ENCODE measurements around the gene ANKRD27. TPM values are rescaled to one million over a fixed set of nuclear protein-coding genes. Genes with fewer than 3 reads are reported as not detected.
"Not testable (repeated sequence)": the region's sequence is repeated elsewhere in the genome, so short reads cannot be mapped to it uniquely, and the experiment has no call there.

The ANKRD27 gene
- total RNA-seq, 2 experiments from 2014 or later = 36.6 to 37.0 TPM

GRCh38 chr19:32599736-32600157, 75.2 kb downstream of the ANKRD27 start:
- ChIA-PET CTCF (interaction anchor here (0.5 to 3.0 kb wide), 12 partner anchors 12 to 682 kb away, joined by 3 to 23 read pairs (median 3); partner anchors contain the start of genes GPATCH1 and RGS9BP), POLR2A (no interaction called here)
- peaks cover 40% of the 10 kb centered on the region for H3K36me3 Mint-ChIP-seq (ENCODE audit: low read depth)
- H3K27me3 Mint-ChIP-seq = no peaks in the 10 kb centered on the region
- peak; percentile 62 for DNase-seq
- H3K9me3 Mint-ChIP-seq (ENCODE audit: low read depth) = no peaks in the 10 kb centered on the region
- no peak overlapping the region for H3K4me3 Mint-ChIP-seq
- intact Hi-C loops (cut with DNase I, micrococcal nuclease) = loop anchor here (2.0 to 5.0 kb wide), 3 partner anchors 75 to 518 kb away; partner anchors contain the start of genes ANKRD27 (in 2 of the 2), RGS9BP (in 2 of the 2) and NUDT19 (in 1 of the 2)
- ATAC-seq = peak; percentile 66
- no peak overlapping the region for H3K27ac Mint-ChIP-seq
- H3K4me1 Mint-ChIP-seq = peaks cover 7% of the 10 kb centered on the region

DNA sequence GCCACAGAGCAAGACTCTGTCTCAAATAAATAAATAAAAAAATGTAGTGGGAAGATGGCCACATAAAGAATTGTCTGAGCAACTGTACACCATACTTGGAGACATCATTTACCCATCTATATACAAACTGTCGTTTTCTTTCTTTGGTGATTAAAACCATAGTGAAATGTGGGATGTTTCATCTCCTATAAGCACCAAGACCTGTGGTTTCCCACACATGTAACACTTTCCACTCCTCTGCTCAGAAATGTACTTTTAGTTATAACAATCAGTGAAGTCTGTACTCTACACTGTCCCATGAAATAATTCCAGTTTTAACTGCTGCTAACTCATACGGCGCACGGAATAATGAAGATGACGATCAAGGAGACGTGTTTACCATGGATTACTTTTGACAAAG, 75.7 kb downstream of the ANKRD27 start:
- intact Hi-C loops (cut with DNase I, micrococcal nuclease) = loop anchor here (2.0 to 5.0 kb wide), 3 partner anchors 76 to 518 kb away; partner anchors contain the start of genes ANKRD27 (in 2 of the 2), RGS9BP (in 2 of the 2) and NUDT19 (in 1 of the 2)
- H3K36me3 Mint-ChIP-seq (ENCODE audit: low read depth) = peaks cover 42% of the 10 kb centered on the region
- ChIA-PET POLR2A (no interaction called here), CTCF (interaction anchor here (0.9 to 3.0 kb wide), 7 partner anchors 13 to 370 kb away, joined by 3 to 23 read pairs (median 4); partner anchors contain the start of gene RGS9BP)
- DNase-seq (peak; percentile 9), ATAC-seq (peak; percentile 73)
- H3K4me1 Mint-ChIP-seq = peaks cover 7% of the 10 kb centered on the region
- no peak overlapping the region for H3K27ac Mint-ChIP-seq
- no peaks in the 10 kb centered on the region for H3K9me3 Mint-ChIP-seq (ENCODE audit: low read depth)
- no peak overlapping the region for H3K4me3 Mint-ChIP-seq
- H3K27me3 Mint-ChIP-seq = no peaks in the 10 kb centered on the region

DNA sequence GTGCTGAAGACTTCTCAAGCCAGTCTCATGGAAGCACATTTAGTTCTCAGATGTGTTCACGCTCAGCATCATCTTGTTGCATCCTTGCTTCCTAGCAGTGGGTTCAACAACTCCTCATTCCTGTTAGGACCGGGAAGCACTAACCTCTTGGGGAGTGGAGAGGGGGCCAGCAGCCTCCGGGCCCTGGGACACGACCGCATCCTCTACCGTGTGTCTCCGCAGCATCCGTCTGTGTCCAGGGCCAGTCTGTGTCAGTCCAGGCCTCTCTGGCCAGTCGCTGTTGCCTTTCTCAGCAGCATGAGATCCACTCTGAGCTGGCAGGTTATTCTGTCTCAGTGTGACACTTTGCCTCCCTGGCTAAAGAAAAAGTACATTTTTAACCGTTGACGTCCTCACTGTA, 77.0 kb downstream of the ANKRD27 start:
- DNase-seq (no peak), ATAC-seq (no peak)
- ChIA-PET CTCF (interaction anchor here (1.0 to 1.1 kb wide), 2 partner anchors 14 to 151 kb away, joined by 3 to 6 read pairs; no protein-coding TSS in a partner anchor), POLR2A (no interaction called here)
- H3K9me3 Mint-ChIP-seq (ENCODE audit: low read depth) = no peaks in the 10 kb centered on the region
- peaks cover 7% of the 10 kb centered on the region for H3K4me1 Mint-ChIP-seq
- H3K4me3 Mint-ChIP-seq = no peak overlapping the region
- no peak overlapping the region for H3K27ac Mint-ChIP-seq
- H3K36me3 Mint-ChIP-seq (ENCODE audit: low read depth) = peaks cover 50% of the 10 kb centered on the region
- intact Hi-C loops (cut with DNase I, micrococcal nuclease) = loop anchor here (2.0 to 5.0 kb wide), 3 partner anchors 77 to 519 kb away; partner anchors contain the start of genes ANKRD27 (in 2 of the 2), RGS9BP (in 2 of the 2) and NUDT19 (in 1 of the 2)
- no peaks in the 10 kb centered on the region for H3K27me3 Mint-ChIP-seq

DNA sequence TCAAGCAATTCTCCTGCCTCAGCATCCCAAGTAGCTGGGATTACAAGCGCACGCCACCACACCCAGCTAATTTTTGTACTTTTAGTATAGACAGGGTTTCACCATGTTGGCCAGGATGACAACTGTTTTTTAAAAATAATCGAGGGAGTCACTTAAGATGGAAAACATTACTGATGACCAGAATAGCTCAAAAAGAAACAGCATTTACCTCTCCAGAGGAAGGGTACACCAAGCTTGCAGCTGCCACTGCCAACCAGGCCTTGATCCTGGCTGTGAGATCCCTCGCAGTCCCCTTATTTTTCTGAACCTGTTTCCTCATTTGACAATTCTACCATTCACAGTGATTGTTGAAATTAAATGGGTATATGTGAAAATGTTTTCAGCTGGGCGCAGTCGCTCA, 79.5 kb downstream of the ANKRD27 start:
- DNase-seq (no peak), ATAC-seq (no peak)
- Mint-ChIP-seq H3K27me3 (no peaks in the 10 kb centered on the region), H3K4me1 (peaks cover 7% of the 10 kb centered on the region), H3K27ac (no peak overlapping the region), H3K36me3 (ENCODE audit: low read depth) (peaks cover 63% of the 10 kb centered on the region), H3K4me3 (no peak overlapping the region), H3K9me3 (ENCODE audit: low read depth) (no peaks in the 10 kb centered on the region)
- ChIA-PET POLR2A (interaction anchor here (1.0 kb wide), 1 partner anchor 15 kb away, joined by 3 read pairs; no protein-coding TSS in a partner anchor), CTCF (no interaction called here)
- intact Hi-C loops (cut with DNase I, micrococcal nuclease) = loop anchor here in 1 of 2 experiments (5.0 kb wide), 2 partner anchors 97 to 522 kb away; partner anchors contain the start of gene NUDT19

GRCh38 chr19:32594021-32594420, 81.0 kb downstream of the ANKRD27 start:
- Mint-ChIP-seq H3K9me3 (ENCODE audit: low read depth) (no peaks in the 10 kb centered on the region), H3K36me3 (ENCODE audit: low read depth) (peaks cover 61% of the 10 kb centered on the region), H3K4me3 (no peak overlapping the region), H3K27ac (peak overlapping the region; percentile 13), H3K4me1 (no peaks in the 10 kb centered on the region), H3K27me3 (no peaks in the 10 kb centered on the region)
- DNase-seq (no peak), ATAC-seq (no peak)
- CTCF ChIA-PET = no interaction called here
- POLR2A ChIA-PET = no interaction called here
- intact Hi-C loops (cut with DNase I, micrococcal nuclease) = no loop called here

DNA sequence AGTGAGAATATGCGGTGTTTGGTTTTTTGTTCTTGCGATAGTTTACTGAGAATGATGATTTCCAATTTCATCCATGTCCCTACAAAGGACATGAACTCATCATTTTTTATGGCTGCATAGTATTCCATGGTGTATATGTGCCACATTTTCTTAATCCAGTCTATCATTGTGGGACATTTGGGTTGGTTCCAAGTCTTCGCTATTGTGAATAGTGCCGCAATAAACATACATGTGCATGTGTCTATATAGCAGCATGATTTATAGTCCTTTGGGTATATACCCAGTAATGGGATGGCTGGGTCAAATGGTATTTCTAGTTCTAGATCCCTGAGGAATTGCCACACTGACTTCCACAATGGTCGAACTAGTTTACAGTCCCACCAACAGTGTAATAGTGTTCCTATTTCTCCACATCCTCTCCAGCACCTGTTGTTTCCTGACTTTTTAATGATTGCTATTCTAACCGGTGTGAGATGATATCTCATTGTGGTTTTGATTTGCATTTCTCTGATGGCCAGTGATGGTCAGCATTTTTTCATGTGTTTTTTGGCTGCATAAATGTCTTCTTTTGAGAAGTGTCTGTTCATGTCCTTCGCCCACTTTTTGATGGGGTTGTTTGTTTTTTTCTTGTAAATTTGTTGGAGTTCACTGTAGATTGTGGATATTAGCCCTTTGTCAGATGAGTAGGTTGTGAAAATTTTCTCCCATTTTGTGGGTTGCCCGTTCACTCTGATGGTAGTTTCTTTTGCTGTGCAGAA, 87.1 kb downstream of the ANKRD27 start:
- H3K27me3 Mint-ChIP-seq; H3K4me3 Mint-ChIP-seq; H3K27ac Mint-ChIP-seq; intact Hi-C loops (cut with DNase I, micrococcal nuclease); CTCF ChIA-PET; POLR2A ChIA-PET; DNase-seq; ATAC-seq; H3K9me3 Mint-ChIP-seq (ENCODE audit: low read depth): not testable (repeated sequence)
- H3K4me1 Mint-ChIP-seq = peaks cover 27% of the 10 kb centered on the region
- peaks cover 67% of the 10 kb centered on the region for H3K36me3 Mint-ChIP-seq (ENCODE audit: low read depth)

GRCh38 chr19:32581705-32582179, 93.2 kb downstream of the ANKRD27 start:
- Mint-ChIP-seq H3K9me3 (ENCODE audit: low read depth) (no peaks in the 10 kb centered on the region), H3K4me1 (peaks cover 39% of the 10 kb centered on the region), H3K27me3 (no peaks in the 10 kb centered on the region), H3K4me3 (peak overlapping the region; percentile 92), H3K27ac (peak overlapping the region; percentile 86), H3K36me3 (ENCODE audit: low read depth) (peaks cover 41% of the 10 kb centered on the region)
- intact Hi-C loops (cut with DNase I, micrococcal nuclease) = loop anchor here (1.0 to 5.0 kb wide), 11 partner anchors 94 to 940 kb away; partner anchors contain the start of genes ANKRD27 (in 2 of the 2), RGS9BP (in 2 of the 2), CEBPG (in 1 of the 2) and DPY19L3 (in 1 of the 2)
- ChIA-PET POLR2A (no interaction called here), CTCF (no interaction called here)
- DNase-seq (no peak), ATAC-seq (no peak)

DNA sequence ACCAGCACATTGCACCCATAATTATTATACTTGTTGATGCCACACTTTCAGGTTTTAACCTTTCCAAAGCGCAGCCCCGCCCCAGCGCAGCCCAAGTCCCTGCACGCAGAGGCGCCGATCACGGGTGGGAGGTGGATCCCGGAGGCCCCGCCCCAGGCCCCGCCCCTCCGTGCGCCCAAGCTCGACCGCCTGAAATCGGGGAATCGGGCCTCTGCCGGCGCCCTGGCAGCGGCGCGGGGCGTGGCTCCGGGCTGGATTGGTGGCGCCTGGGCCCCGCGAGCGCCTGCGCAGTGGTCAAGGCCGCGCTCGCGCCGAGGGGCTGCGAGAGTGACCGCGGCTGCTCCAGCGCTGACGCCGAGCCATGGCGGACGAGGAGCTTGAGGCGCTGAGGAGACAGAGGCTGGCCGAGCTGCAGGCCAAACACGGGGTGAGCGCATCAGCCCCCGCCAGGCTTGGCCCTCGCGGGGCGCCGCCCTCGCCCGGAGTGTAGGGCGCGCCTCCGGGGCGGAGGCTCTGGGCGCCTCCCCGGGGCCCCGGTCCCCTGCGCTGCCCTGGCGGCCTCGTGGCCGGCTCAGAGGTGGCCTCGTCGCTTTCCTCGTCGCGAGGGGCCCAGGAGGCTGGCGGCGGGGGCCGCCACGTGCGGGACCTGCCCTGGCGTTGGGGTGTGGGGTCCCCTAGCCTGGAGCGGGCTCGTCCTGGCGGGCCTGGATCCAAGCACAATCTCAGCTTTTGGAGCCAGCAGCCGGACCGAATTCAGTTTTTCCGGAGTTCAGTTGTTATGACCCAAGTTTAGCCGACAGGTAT, 93.9 kb downstream of the ANKRD27 start, which contains the start of gene PDCD5:
TSS of gene PDCD5 (plus strand) at position 290 of the 804 bp plus-strand sequence. CDS start at position 362, 72 bp downstream.
- H3K9me3 Mint-ChIP-seq (ENCODE audit: low read depth) = no peaks in the 10 kb centered on the region
- H3K27me3 Mint-ChIP-seq = peaks cover under 1% of the 10 kb centered on the region
- DNase-seq = peak; percentile 99
- peaks cover 34% of the 10 kb centered on the region for H3K36me3 Mint-ChIP-seq (ENCODE audit: low read depth)
- peak within 1 kb of the TSS; percentile 91 for H3K27ac Mint-ChIP-seq
- intact Hi-C loops (cut with DNase I, micrococcal nuclease) = loop anchor here (1.0 to 5.0 kb wide), 11 partner anchors 94 to 940 kb away; partner anchors contain the start of genes ANKRD27 (in 2 of the 2), RGS9BP (in 2 of the 2), CEBPG (in 1 of the 2) and DPY19L3 (in 1 of the 2)
- peak; percentile 90 for ATAC-seq
- peak within 1 kb of the TSS; percentile 92 for H3K4me3 Mint-ChIP-seq
- peaks cover 33% of the 10 kb centered on the region for H3K4me1 Mint-ChIP-seq
- ChIA-PET POLR2A (interaction anchor here (0.6 to 0.9 kb wide), 2 partner anchors 14 to 36 kb away, joined by 3 to 4 read pairs; no protein-coding TSS in a partner anchor), CTCF (interaction anchor here (1.0 kb wide), 1 partner anchor 9 kb away, joined by 6 read pairs; no protein-coding TSS in a partner anchor)

DNA sequence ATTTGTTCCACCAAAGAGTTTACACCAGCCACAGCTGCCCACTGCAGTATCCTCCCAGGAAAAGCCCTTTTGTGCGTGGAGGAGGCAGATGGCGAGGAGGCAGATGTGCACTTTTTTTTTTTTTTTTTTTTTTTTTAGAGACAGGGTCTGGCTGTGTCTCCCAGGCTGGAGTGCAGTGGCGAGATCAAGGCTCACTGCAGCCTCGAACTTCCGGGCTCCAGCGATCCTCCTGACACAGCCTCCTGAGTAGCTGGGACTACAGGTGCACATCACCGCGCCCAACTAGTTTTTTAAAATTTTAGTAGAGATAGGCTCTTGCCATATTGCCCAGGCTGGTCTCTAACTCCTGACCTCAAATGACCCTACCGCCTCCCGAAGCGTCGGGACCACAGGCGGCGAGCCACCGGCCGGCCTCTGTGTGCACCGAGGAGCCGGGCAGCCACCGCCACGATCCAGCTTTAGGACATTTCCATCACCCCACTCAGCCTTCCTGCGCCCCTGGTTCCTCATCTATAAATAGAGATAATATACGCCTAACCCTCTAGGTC, 94.6 kb downstream of the ANKRD27 start:
- CTCF ChIA-PET = interaction anchor here (0.8 to 1.2 kb wide), 3 partner anchors 8 to 241 kb away, joined by 4 to 6 read pairs (median 4); no protein-coding TSS in a partner anchor
- POLR2A ChIA-PET = interaction anchor here (0.6 to 0.9 kb wide), 3 partner anchors 15 to 37 kb away, joined by 3 to 4 read pairs (median 4); no protein-coding TSS in a partner anchor
- Mint-ChIP-seq H3K36me3 (ENCODE audit: low read depth) (peaks cover 29% of the 10 kb centered on the region), H3K27ac (peak overlapping the region; percentile 91), H3K27me3 (peaks cover 2% of the 10 kb centered on the region), H3K4me3 (peak overlapping the region; percentile 92), H3K9me3 (ENCODE audit: low read depth) (no peaks in the 10 kb centered on the region), H3K4me1 (peaks cover 28% of the 10 kb centered on the region)
- ATAC-seq (peak; percentile 11), DNase-seq (no peak)
- intact Hi-C loops (cut with DNase I, micrococcal nuclease) = loop anchor here (2.0 to 5.0 kb wide), 5 partner anchors 112 to 792 kb away; partner anchors contain the start of genes CEBPG (in 1 of the 2), GPATCH1 (in 1 of the 2) and NUDT19 (in 1 of the 2)

DNA sequence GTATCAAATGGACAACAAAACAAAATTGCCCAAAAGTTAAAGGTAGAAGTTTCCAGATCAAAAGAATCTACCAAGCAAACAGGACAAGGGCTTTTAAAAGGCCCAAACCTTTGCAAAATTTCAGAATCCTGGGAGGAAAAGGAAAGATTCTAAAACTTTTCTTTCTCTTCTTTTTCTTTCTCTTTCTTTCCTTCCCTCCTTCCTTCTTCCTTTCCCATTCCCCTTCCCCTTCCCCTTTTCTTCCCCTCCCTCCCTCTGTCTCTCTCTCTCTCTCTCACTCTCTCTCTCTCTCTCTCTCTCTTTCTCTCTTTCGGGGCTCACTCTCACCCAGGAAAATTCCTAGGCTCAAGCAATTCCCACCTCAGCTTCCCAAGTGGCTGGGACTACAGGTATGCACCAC, 98.2 kb downstream of the ANKRD27 start:
- H3K27ac Mint-ChIP-seq = no peak overlapping the region
- POLR2A ChIA-PET = no interaction called here
- H3K4me3 Mint-ChIP-seq = no peak overlapping the region
- CTCF ChIA-PET = no interaction called here
- H3K4me1 Mint-ChIP-seq = peaks cover 14% of the 10 kb centered on the region
- DNase-seq (no peak), ATAC-seq (no peak)
- H3K9me3 Mint-ChIP-seq (ENCODE audit: low read depth) = no peaks in the 10 kb centered on the region
- intact Hi-C loops (cut with DNase I, micrococcal nuclease) = no loop called here
- peaks cover 2% of the 10 kb centered on the region for H3K27me3 Mint-ChIP-seq
- peaks cover 2% of the 10 kb centered on the region for H3K36me3 Mint-ChIP-seq (ENCODE audit: low read depth)

Measured in activated CD4-positive, alpha-beta T cell treated with anti-CD3 and anti-CD28 coated beads for 36 hours (primary cell).